H9 (cell line): ENCODE results near the gene ZNF429. TPM values are rescaled to one million over a fixed set of nuclear protein-coding genes. Genes with fewer than 3 reads are reported as not detected.

Experiments
- DNase-seq: peaks from one replicate; pipeline ENCODE4 v3.0.0-alpha.2; 2017
- H2AFZ ChIP-seq: one replicate; pipeline ENCODE4 v1.6.1; 2013; ENCODE audit warnings: mild to moderate bottlenecking, low read length, control low read depth, moderate library complexity
- H2AK5ac ChIP-seq: 2 replicates; pipeline ENCODE4 v1.6.1; 2013; ENCODE audit warnings: low read length, control low read depth, mixed read lengths; ENCODE audit not compliant: insufficient read length
- H2BK120ac ChIP-seq: one replicate; pipeline ENCODE4 v1.6.1; 2013; ENCODE audit warnings: low read depth, mild to moderate bottlenecking, low read length, control low read depth, inconsistent platforms; ENCODE audit not compliant: poor library complexity, severe bottlenecking
- H2BK12ac ChIP-seq: 2 replicates; pipeline ENCODE4 v1.6.1; 2013; ENCODE audit warnings: low read length, control low read depth, mixed read lengths, low read depth; ENCODE audit not compliant: insufficient read length
- H2BK15ac ChIP-seq: 2 replicates; pipeline ENCODE4 v1.6.1; 2013; ENCODE audit warnings: low read depth, low read length, control low read depth
- H2BK20ac ChIP-seq: one replicate; pipeline ENCODE4 v1.6.1; 2013; ENCODE audit warnings: low read depth, mild to moderate bottlenecking, low read length, control low read depth, inconsistent platforms; ENCODE audit not compliant: poor library complexity, severe bottlenecking
- H2BK5ac ChIP-seq: 2 replicates; pipeline ENCODE4 v1.6.1; 2013; ENCODE audit warnings: low read length, control low read depth, mixed read lengths; ENCODE audit not compliant: insufficient read length
- H3K14ac ChIP-seq: 2 replicates; pipeline ENCODE4 v1.6.1; 2013; ENCODE audit warnings: low read length, control low read depth; ENCODE audit not compliant: insufficient read depth
- H3K18ac ChIP-seq: 2 replicates; pipeline ENCODE4 v1.6.1; 2013; ENCODE audit warnings: low read depth, mild to moderate bottlenecking, mixed read lengths, low read length, control low read depth; ENCODE audit not compliant: insufficient read length
- H3K23ac ChIP-seq: 2 replicates; pipeline ENCODE4 v1.6.1; 2013; ENCODE audit warnings: low read length, control low read depth, mixed read lengths, low read depth; ENCODE audit not compliant: insufficient read length
- H3K23me2 ChIP-seq: 2 replicates; pipeline ENCODE4 v1.6.1; 2013; ENCODE audit warnings: low read depth, mild to moderate bottlenecking, mixed read lengths, low read length, control low read depth; ENCODE audit not compliant: insufficient read length, poor library complexity, severe bottlenecking
- H3K27ac ChIP-seq: 2 replicates; pipeline ENCODE4 v1.5.1; 2013; ENCODE audit warnings: low read length, control low read depth, mixed read lengths, low read depth; ENCODE audit not compliant: insufficient read length
- H3K27me3 ChIP-seq: 2 replicates; pipeline ENCODE4 v1.6.1; 2013; ENCODE audit warnings: low read length, control low read depth, inconsistent platforms; ENCODE audit not compliant: insufficient read depth
- H3K4ac ChIP-seq: 2 replicates; pipeline ENCODE4 v1.6.1; 2013; ENCODE audit warnings: low read depth, mild to moderate bottlenecking, control low read depth, inconsistent platforms, low read length, moderate library complexity
- H3K4me1 ChIP-seq: 2 replicates; pipeline ENCODE4 v1.6.1; 2013; ENCODE audit warnings: low read length, control low read depth, inconsistent platforms; ENCODE audit not compliant: insufficient read depth
- H3K4me2 ChIP-seq: 2 replicates; pipeline ENCODE4 v1.6.1; 2013; ENCODE audit warnings: low read length, control low read depth, mixed read lengths; ENCODE audit not compliant: insufficient read length, insufficient read depth
- H3K56ac ChIP-seq: 2 replicates; pipeline ENCODE4 v1.6.1; 2013; ENCODE audit warnings: low read depth, mild to moderate bottlenecking, mixed read lengths, low read length, control low read depth; ENCODE audit not compliant: insufficient read length
- H3K79me1 ChIP-seq: 2 replicates; pipeline ENCODE4 v1.6.1; 2013; ENCODE audit warnings: low read depth, mild to moderate bottlenecking, moderate library complexity, low read length, control low read depth, inconsistent platforms; ENCODE audit not compliant: insufficient read depth, poor library complexity, severe bottlenecking
- H3K79me2 ChIP-seq: 2 replicates; pipeline ENCODE4 v1.6.1; 2013; ENCODE audit warnings: low read length, control low read depth, inconsistent platforms; ENCODE audit not compliant: insufficient read depth
- H3K9ac ChIP-seq: 2 replicates; pipeline ENCODE4 v1.6.1; 2013; ENCODE audit warnings: low read length, control low read depth, mixed read lengths; ENCODE audit not compliant: insufficient read length; ENCODE audit errors: extremely low read depth
- H3K9me3 ChIP-seq: one replicate; pipeline ENCODE4 v1.6.1; 2013; ENCODE audit warnings: low read depth, low read length, inconsistent platforms; ENCODE audit not compliant: control insufficient read depth
- H3T11ph ChIP-seq: one replicate; pipeline ENCODE4 v1.6.1; 2013; ENCODE audit warnings: mild to moderate bottlenecking, low read length, control low read depth, inconsistent platforms
- H4K20me1 ChIP-seq: one replicate; pipeline ENCODE4 v1.6.1; 2013; ENCODE audit not compliant: control insufficient read depth, insufficient read length, insufficient read depth
- H4K5ac ChIP-seq: 2 replicates; pipeline ENCODE4 v1.6.1; 2013; ENCODE audit warnings: low read depth, mild to moderate bottlenecking, mixed read lengths, low read length, control low read depth; ENCODE audit not compliant: insufficient read length
- H4K8ac ChIP-seq: replicated peaks from 2 replicates; pipeline ENCODE4 v1.6.1; 2013; ENCODE audit warnings: low read length, control low read depth, mixed read lengths, low read depth; ENCODE audit not compliant: insufficient read length
- H4K91ac ChIP-seq: 2 replicates; pipeline ENCODE4 v1.6.1; 2013; ENCODE audit warnings: low read depth, mild to moderate bottlenecking, moderate library complexity, mixed read lengths, low read length, control low read depth; ENCODE audit not compliant: insufficient read length
- H3K27ac Mint-ChIP-seq, 3 experiments: 2 replicates in 2 of 3; 3 replicates in 1 of 3; pipeline ENCODE4 v1.8.0; 2020 to 2021; ENCODE audit warnings: mixed read lengths in 3 of 3, mild to moderate bottlenecking in 1 of 3, moderate library complexity in 1 of 3
- H3K27me3 Mint-ChIP-seq: 2 replicates; pipeline ENCODE4 v1.8.0; 2021; ENCODE audit warnings: low read depth, mild to moderate bottlenecking, moderate library complexity, mixed read lengths
- H3K36me3 Mint-ChIP-seq, 3 experiments: 2 replicates in 2 of 3; 3 replicates in 1 of 3; pipeline ENCODE4 v1.8.0; 2020 to 2021; ENCODE audit warnings: low read depth in 3 of 3, mixed read lengths in 3 of 3; ENCODE audit not compliant: insufficient read depth in 1 of 3
- H3K4me1 Mint-ChIP-seq, 2 experiments: 2 replicates each; pipeline ENCODE4 v1.8.0; 2020; ENCODE audit warnings: mixed read lengths in 2 of 2
- H3K4me3 Mint-ChIP-seq, 2 experiments: 2 replicates in 1 of 2; 3 replicates in 1 of 2; pipeline ENCODE4 v1.8.0; 2020 to 2021; ENCODE audit warnings: mild to moderate bottlenecking in 2 of 2, mixed read lengths in 2 of 2, moderate library complexity in 1 of 2
- H3K9me3 Mint-ChIP-seq, 2 experiments: 2 replicates in 1 of 2; 3 replicates in 1 of 2; pipeline ENCODE4 v1.8.0; 2020; ENCODE audit warnings: mild to moderate bottlenecking in 2 of 2, mixed read lengths in 2 of 2, moderate library complexity in 1 of 2
- WGBS: extraction: QIAGEN DNeasy Blood & Tissue Kit; methylation state at CpG from one replicate; pipeline ENCODE4 v1.1.7; 2013; ENCODE audit warnings: missing lambda C conversion rate, low lambda C conversion rate, mixed read lengths; ENCODE audit not compliant: insufficient read length; ENCODE audit errors: extremely low coverage; 5-methylcytosine and 5-hydroxymethylcytosine counted together
- total RNA-seq: library from RNA; stranded (reverse); gene quantifications from 2 replicates; pipeline ENCODE4 v1.2.1, GENCODE V29; 2021
- TF ChIP-seq, protein P1 (sequence below): fragments of 200-600 bp; sonication (generic); conservative IDR thresholded peaks from 3 replicates; pipeline ENCODE4 v1.8.0; 2021; ENCODE audit warnings: antibody characterized with exemption, mild to moderate bottlenecking

Gene ZNF429
- total RNA-seq, 1 experiment from 2014 or later, result 11.2 TPM

DNA sequence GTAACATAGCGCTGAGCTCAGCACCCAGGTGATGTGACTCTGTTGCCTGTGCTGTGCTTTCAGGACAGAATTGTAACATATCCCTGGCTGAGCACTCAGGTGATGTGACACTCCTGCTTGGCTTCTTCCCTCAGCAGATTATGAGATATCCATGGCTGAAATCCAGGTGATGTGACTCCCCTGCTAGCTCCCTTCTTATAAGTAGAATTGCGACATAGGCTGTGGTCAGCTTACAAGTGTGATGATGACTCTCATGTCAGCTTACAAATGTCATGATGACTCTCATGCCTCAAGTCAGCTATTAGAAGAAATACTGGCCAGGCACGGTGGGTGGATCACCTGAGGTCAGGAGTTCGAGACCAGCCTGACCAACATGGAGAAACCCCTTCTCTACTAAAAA is 14.3 kb upstream of the ZNF429 start:
- Mint-ChIP-seq H3K36me3 (peaks cover 63 to 80% (median 71%) of the 10 kb centered on the region in 3 experiments), H3K9me3 (peaks cover 13 to 37% of the 10 kb centered on the region in 2 experiments), H3K27ac (no peak overlapping the region), H3K4me3 (no peak overlapping the region), H3K27me3 (no peaks in the 10 kb centered on the region), H3K4me1 (no peaks in the 10 kb centered on the region)
- Histone ChIP-seq H3K9ac (no peak overlapping the region), H2AFZ (no peak overlapping the region), H3K23ac (no peak overlapping the region), H3K23me2 (no peaks in the 10 kb centered on the region), H4K5ac (no peak overlapping the region), H4K91ac (no peak overlapping the region), H3K79me2 (no peaks in the 10 kb centered on the region), H2BK12ac (no peak overlapping the region), H3K27me3 (no peaks in the 10 kb centered on the region), H3K14ac (no peak overlapping the region), H4K8ac (no peak overlapping the region), H2BK120ac (no peak overlapping the region), H2BK15ac (no peak overlapping the region), H2BK5ac (no peak overlapping the region), H2AK5ac (no peak overlapping the region), H3K9me3 (peaks cover 30% of the 10 kb centered on the region), H4K20me1 (no peaks in the 10 kb centered on the region), H2BK20ac (no peak overlapping the region), H3K4me2 (no peak overlapping the region), H3K27ac (no peak overlapping the region), H3K4me1 (no peaks in the 10 kb centered on the region), H3T11ph (no peak overlapping the region), H3K56ac (no peak overlapping the region), H3K79me1 (no peaks in the 10 kb centered on the region), H3K18ac (no peak overlapping the region), H3K4ac (no peak overlapping the region)
- TF ChIP-seq, protein P1, sequence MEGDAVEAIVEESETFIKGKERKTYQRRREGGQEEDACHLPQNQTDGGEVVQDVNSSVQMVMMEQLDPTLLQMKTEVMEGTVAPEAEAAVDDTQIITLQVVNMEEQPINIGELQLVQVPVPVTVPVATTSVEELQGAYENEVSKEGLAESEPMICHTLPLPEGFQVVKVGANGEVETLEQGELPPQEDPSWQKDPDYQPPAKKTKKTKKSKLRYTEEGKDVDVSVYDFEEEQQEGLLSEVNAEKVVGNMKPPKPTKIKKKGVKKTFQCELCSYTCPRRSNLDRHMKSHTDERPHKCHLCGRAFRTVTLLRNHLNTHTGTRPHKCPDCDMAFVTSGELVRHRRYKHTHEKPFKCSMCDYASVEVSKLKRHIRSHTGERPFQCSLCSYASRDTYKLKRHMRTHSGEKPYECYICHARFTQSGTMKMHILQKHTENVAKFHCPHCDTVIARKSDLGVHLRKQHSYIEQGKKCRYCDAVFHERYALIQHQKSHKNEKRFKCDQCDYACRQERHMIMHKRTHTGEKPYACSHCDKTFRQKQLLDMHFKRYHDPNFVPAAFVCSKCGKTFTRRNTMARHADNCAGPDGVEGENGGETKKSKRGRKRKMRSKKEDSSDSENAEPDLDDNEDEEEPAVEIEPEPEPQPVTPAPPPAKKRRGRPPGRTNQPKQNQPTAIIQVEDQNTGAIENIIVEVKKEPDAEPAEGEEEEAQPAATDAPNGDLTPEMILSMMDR, result no peak
- no peak for DNase-seq
- no CpG with 5 or more reads among the region's 4 CpGs for WGBS
